Breast epithelium (tissue), 4 donors: ENCODE measurements around the gene RNASE13. TPM values are rescaled to one million over a fixed set of nuclear protein-coding genes. Genes with fewer than 3 reads are reported as not detected.

ENCODE experiments used
- DNase-seq, 2 donors: peaks; one replicate each; pipeline ENCODE4 v3.0.0-alpha.2; 2019; ENCODE audit warnings: low spot score in 2 of 2
- H3K27ac ChIP-seq, 2 donors: fragments of 200-600 bp; sonication (generic) in 1 of 2; one replicate each; pipeline ENCODE4 v1.5.1; 2016 to 2019; ENCODE audit warnings: mild to moderate bottlenecking in 1 of 2
- H3K27me3 ChIP-seq, 2 donors: fragments of 200-600 bp; sonication (generic) in 1 of 2; one replicate each; pipeline versions ENCODE4 v1.5.1 to v1.6.0; 2017 to 2019; ENCODE audit warnings: control low read depth in 1 of 2, mild to moderate bottlenecking in 1 of 2
- H3K36me3 ChIP-seq: fragments of 200-600 bp; one replicate; pipeline ENCODE4 v1.5.1; 2019
- H3K4me1 ChIP-seq, 2 donors: fragments of 200-600 bp; sonication (generic); one replicate each; pipeline ENCODE4 v1.5.1; 2016 to 2019; ENCODE audit warnings: control low read depth in 1 of 2
- H3K4me3 ChIP-seq, 3 donors: fragments of 200-600 bp; sonication (generic); 1 replicate in 2 of 3; 2 replicates in 1 of 3; pipeline ENCODE4 v1.5.1; 2016 to 2019; ENCODE audit warnings: mild to moderate bottlenecking in 3 of 3, moderate library complexity in 2 of 3
- H3K9me3 ChIP-seq, 2 donors: fragments of 200-600 bp; sonication (generic) in 1 of 2; one replicate each; pipeline ENCODE4 v1.5.1; 2016 to 2019; ENCODE audit warnings: control low read depth in 1 of 2
- POLR2A ChIP-seq: fragments of 450-650 bp; IDR thresholded peaks from one replicate; pipeline ENCODE4 v1.6.1; 2016; ENCODE audit warnings: antibody characterized with exemption, mild to moderate bottlenecking, moderate library complexity
- POLR2AphosphoS5 ChIP-seq, 3 donors: sonication (generic); formaldehyde crosslinking; IDR thresholded peaks; one replicate each; pipeline ENCODE4 v1.6.1; 2017; ENCODE audit warnings: antibody characterized with exemption in 3 of 3
- intact Hi-C: fragments of 100-400 bp; cut with DNase I; formaldehyde crosslinking; loops from one replicate; pipeline ENCODE4 v1.15.1; 2023; ENCODE audit warnings: low total_unique reads
- total RNA-seq, 3 donors: library from RNA; depleted of rRNA; stranded (reverse); fragments of >200 nt; gene quantifications; one replicate each; pipeline ENCODE4 v1.1.0, GENCODE V29; 2016
- TF ChIP-seq, protein P1 (sequence below), 3 donors: fragments of 450-650 bp; IDR thresholded peaks; one replicate each; pipeline ENCODE4 v1.5.1; 2016 to 2017; ENCODE audit warnings: antibody characterized with exemption in 3 of 3, mild to moderate bottlenecking in 3 of 3, moderate library complexity in 3 of 3

RNASE13 gene
- total RNA-seq, 3 donors from 2014 or later, result not detected

DNA sequence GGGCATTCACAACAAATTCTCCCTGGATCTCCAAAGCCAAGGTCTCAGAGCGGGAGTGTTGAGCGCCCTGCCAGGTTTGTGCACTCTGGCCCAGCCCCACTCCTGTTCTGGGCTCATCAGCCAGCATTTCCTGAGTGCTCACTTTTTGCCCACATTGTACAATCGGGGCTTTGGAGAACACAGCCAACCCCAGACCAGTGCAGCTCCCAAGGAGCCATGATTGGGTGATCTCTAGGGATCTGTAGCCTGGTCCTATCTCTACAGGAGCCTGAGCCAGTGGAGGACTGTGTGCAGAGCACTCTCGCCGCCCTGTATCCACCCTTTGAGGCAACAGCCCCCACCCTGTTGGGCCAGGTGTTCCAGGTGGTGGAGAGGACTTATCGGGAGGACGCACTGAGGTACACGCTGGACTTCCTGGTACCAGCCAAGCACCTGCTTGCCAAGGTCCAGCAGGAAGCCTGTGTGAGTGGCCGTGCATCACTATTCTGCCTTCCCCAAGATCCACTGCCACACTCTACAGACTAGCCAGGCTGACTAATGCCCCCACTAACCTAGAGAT is 38.3 kb upstream of the RNASE13 start:
- no peaks in the 10 kb centered on the region for H3K36me3 ChIP-seq
- no peaks in the 10 kb centered on the region for H3K27me3 ChIP-seq
- no peak overlapping the region for H3K4me3 ChIP-seq
- no peak for TF ChIP-seq POLR2AphosphoS5 (IDR thresholded peaks at IDR 0.05)
- TF ChIP-seq POLR2A, result no peak
- TF ChIP-seq, protein P1, sequence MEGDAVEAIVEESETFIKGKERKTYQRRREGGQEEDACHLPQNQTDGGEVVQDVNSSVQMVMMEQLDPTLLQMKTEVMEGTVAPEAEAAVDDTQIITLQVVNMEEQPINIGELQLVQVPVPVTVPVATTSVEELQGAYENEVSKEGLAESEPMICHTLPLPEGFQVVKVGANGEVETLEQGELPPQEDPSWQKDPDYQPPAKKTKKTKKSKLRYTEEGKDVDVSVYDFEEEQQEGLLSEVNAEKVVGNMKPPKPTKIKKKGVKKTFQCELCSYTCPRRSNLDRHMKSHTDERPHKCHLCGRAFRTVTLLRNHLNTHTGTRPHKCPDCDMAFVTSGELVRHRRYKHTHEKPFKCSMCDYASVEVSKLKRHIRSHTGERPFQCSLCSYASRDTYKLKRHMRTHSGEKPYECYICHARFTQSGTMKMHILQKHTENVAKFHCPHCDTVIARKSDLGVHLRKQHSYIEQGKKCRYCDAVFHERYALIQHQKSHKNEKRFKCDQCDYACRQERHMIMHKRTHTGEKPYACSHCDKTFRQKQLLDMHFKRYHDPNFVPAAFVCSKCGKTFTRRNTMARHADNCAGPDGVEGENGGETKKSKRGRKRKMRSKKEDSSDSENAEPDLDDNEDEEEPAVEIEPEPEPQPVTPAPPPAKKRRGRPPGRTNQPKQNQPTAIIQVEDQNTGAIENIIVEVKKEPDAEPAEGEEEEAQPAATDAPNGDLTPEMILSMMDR (IDR thresholded peaks at IDR 0.05), result no peak
- H3K27ac ChIP-seq, result peak overlapping the region; percentile 91 to 92
- peaks cover 4 to 17% of the 10 kb centered on the region in 2 donors for H3K4me1 ChIP-seq
- H3K9me3 ChIP-seq, result no peaks in the 10 kb centered on the region
- intact Hi-C loops, result no loop called here
- no peak for DNase-seq

DNA sequence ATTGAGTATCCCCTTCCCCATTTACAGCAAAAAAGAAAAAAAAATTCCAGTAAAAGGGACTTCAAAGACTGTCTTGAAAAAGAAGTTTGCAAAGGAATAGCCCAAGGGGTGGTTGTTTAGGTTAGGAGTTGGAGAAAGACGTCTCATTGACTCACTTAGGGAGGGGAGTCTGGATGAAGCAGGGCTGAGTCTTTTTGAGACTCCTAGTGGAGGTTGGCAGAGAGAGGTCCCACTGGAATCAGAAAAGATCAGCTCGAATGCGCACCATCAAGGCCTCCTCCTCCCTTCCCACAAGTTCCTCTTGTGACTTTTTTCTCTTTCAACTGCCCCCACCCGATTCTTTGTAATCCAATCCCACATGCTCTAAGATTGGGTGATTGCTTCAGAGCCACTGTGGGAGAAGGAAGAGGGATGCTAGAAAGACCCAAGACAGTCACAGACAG is 37.4 kb upstream of the RNASE13 start:
- Histone ChIP-seq H3K4me1 (peaks cover 4 to 17% of the 10 kb centered on the region in 2 donors), H3K27me3 (no peaks in the 10 kb centered on the region), H3K9me3 (no peaks in the 10 kb centered on the region), H3K36me3 (no peaks in the 10 kb centered on the region), H3K27ac (peak overlapping the region; percentile 91 to 92), H3K4me3 (peak overlapping the region; percentile 68 to 86 (median 73))
- intact Hi-C loops, result no loop called here
- no peak for DNase-seq
- TF ChIP-seq POLR2A (peak; percentile 13), POLR2AphosphoS5 (IDR thresholded peaks at IDR 0.05) (peak in 1 of 3 donors; percentile 39)
- TF ChIP-seq, protein P1 (IDR thresholded peaks at IDR 0.05), result no peak

DNA sequence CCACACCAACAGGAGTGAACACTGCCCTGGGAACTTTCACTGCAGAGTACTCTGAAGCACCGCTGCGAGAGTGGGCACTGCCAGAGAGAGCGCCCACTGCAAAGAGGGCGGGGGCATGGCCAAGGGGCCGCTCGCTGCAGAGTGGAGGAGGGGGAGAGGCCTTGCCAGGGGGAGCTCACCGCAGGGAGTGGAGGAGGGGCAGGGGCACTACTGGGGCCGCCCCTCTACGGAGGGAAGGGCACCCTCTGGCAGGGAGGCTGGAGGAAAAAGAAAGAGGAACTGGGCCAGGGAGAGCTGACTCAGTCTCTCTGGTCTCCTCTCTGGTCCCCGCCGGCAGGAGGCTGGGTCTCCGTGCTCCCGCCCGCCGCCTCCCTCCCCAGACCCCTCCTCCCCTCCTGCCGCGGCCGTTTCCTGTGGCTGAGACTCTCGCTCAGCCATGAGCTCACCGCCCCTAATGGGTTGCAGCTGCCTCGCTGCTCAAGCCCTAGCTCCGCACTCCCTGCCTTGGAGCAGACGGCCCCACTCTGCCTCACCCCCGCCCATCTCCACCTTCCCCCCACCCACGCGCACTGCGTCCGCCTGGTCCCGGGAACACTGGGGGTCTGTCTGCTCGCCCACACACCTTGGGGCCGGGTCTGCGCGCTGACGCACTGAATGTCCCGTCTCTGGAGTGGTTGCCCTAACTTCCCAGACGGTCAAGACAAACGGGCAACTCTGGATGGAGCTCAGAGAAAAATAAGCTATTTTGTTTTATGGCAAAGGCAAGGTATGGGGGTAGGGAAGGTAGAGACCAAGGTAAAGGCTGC is 36.8 kb upstream of the RNASE13 start:
- intact Hi-C loops, result no loop called here

DNA sequence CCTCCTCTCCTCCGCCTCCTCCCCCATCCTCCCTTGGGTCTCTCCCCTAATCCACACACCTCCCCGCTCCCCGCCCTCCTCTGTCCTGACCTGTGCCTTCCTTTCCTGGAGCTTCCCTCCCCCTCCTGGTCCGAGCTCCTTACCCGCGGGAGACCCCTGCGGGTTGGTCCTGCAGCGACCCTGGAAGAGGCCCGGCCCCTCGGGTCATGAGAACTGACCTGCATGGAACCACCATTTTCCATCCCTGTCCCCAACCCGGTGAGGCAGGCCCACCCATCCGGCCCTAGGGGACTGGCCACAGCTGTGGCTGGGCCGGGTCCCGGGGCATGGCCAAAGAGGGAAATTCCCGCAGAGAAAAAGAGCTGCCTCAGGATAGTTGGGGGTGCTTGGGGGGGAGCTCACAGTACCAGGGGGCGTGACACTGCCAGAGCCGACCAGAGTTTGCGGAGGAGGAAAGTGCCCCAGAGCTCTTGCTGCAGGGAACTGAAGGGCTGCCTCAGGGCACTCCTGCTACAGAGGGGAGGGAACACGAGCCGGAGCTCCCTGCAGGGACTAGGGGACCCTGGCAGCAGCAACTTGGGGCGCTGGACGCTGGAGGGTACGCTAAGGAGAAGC is 36.1 kb upstream of the RNASE13 start:
- Histone ChIP-seq H3K36me3 (no peaks in the 10 kb centered on the region), H3K4me3 (peak overlapping the region; percentile 68 to 86 (median 73)), H3K9me3 (no peaks in the 10 kb centered on the region), H3K27me3 (no peaks in the 10 kb centered on the region), H3K4me1 (peaks cover 4 to 17% of the 10 kb centered on the region in 2 donors), H3K27ac (peak overlapping the region; percentile 91 to 92)
- intact Hi-C loops, result no loop called here
- DNase-seq, result peak in 1 of 2 donors; percentile 48
- TF ChIP-seq, protein P1 (IDR thresholded peaks at IDR 0.05), result no peak
- no peak for TF ChIP-seq POLR2AphosphoS5 (IDR thresholded peaks at IDR 0.05)
- TF ChIP-seq POLR2A, result no peak

More for the DNA sequence above, 36.8 kb upstream of the RNASE13 start:
- peak; percentile 65 to 71 for DNase-seq
- H3K27me3 ChIP-seq, result no peaks in the 10 kb centered on the region
- peak overlapping the region; percentile 68 to 86 (median 73) for H3K4me3 ChIP-seq
- H3K4me1 ChIP-seq, result peaks cover 4 to 17% of the 10 kb centered on the region in 2 donors
- peak in 1 of 3 donors; percentile 33 for TF ChIP-seq POLR2AphosphoS5 (IDR thresholded peaks at IDR 0.05)
- TF ChIP-seq POLR2A, result no peak
- TF ChIP-seq, protein P1 (IDR thresholded peaks at IDR 0.05), result no peak
- H3K27ac ChIP-seq, result peak overlapping the region; percentile 91 to 92
- H3K36me3 ChIP-seq, result no peaks in the 10 kb centered on the region
- H3K9me3 ChIP-seq, result no peaks in the 10 kb centered on the region
